Mammary epithelial cell (primary cell): ENCODE data around the gene CFAP20DC.

ENCODE experiments used
- CTCF ChIP-seq, 2 donors: IDR thresholded peaks in 1 of 2; conservative IDR thresholded peaks in 1 of 2; 2 replicates each; pipeline ENCODE4 v1.5.1; 2011 to 2012; ENCODE audit warnings: inconsistent platforms in 2 of 2, low read length in 2 of 2, mild to moderate bottlenecking in 2 of 2, control low read depth in 1 of 2, low read depth in 1 of 2; ENCODE audit not compliant: insufficient read depth in 1 of 2; ENCODE audit errors: extremely low read depth in 1 of 2
- EZH2 ChIP-seq: IDR thresholded peaks from 2 replicates; pipeline ENCODE4 v1.6.1; 2012; ENCODE audit warnings: low read length, inconsistent platforms, borderline replicate concordance

DNA sequence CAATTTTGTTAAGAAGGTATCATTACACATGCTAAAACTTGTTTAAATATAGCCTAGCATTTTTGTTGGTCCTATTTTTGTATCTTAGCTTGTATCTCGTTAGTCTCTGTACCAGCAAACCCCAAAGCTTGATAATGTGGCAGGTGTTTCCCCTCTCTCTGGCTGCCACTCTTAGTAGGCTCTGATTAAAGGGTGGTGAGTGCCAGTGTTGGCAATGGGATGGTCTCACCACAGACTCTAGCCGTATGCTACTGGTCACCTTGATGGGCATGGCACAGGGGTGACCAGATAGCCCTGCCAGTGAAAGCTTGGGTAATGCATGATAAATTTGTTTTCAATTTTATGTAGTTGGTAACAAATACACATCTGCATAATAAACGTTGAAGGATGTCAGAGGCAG is 188.3 kb downstream of the CFAP20DC start:
- TF ChIP-seq CTCF (conservative IDR thresholded peaks at IDR 0.05 in 1 of 2, IDR thresholded peaks at IDR 0.05 in 1 of 2; ENCODE audit: extremely low read depth in 1 of 2, insufficient read depth in 1 of 2, low read depth in 1 of 2, low read length in 2 of 2) = no peak
- no peak for TF ChIP-seq EZH2
